ENCODE results near the gene ZNF83. TPM values are rescaled to one million over a fixed set of nuclear protein-coding genes. Genes with fewer than 3 reads are reported as not detected.
"Not testable (repeated sequence)": the region's sequence is repeated elsewhere in the genome, so short reads cannot be mapped to it uniquely, and the experiment has no call there.

Gene ZNF83
- total RNA-seq, 1 donor from 2014 or later: 37.8 TPM

GRCh38 chr19:52602941-52603340, 35.2 kb downstream of the ZNF83 start:
- no peak for DNase-seq (ENCODE audit: low spot score)
- TF ChIP-seq, protein P1, sequence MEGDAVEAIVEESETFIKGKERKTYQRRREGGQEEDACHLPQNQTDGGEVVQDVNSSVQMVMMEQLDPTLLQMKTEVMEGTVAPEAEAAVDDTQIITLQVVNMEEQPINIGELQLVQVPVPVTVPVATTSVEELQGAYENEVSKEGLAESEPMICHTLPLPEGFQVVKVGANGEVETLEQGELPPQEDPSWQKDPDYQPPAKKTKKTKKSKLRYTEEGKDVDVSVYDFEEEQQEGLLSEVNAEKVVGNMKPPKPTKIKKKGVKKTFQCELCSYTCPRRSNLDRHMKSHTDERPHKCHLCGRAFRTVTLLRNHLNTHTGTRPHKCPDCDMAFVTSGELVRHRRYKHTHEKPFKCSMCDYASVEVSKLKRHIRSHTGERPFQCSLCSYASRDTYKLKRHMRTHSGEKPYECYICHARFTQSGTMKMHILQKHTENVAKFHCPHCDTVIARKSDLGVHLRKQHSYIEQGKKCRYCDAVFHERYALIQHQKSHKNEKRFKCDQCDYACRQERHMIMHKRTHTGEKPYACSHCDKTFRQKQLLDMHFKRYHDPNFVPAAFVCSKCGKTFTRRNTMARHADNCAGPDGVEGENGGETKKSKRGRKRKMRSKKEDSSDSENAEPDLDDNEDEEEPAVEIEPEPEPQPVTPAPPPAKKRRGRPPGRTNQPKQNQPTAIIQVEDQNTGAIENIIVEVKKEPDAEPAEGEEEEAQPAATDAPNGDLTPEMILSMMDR (IDR thresholded peaks at IDR 0.05): no peak

GRCh38 chr19:52601974-52602366, 36.2 kb downstream of the ZNF83 start:
- not testable (repeated sequence) for H3K36me3 Mint-ChIP-seq (ENCODE audit: low read depth); H3K27me3 Mint-ChIP-seq (ENCODE audit: low read depth)

More at GRCh38 chr19:52602941-52603340, 35.2 kb downstream of the ZNF83 start:
- Mint-ChIP-seq H3K27me3 (ENCODE audit: low read depth) (no peaks in the 10 kb centered on the region), H3K9me3 (ENCODE audit: low read depth) (peaks cover 4% of the 10 kb centered on the region), H3K4me3 (ENCODE audit: unreplicated experiment) (no peak overlapping the region), H3K27ac (ENCODE audit: unreplicated experiment) (peak overlapping the region; percentile 32), H3K36me3 (ENCODE audit: low read depth) (peaks cover 2% of the 10 kb centered on the region), H3K4me1 (ENCODE audit: low read depth) (peaks cover 21% of the 10 kb centered on the region)

GRCh38 chr19:52601025-52601973, 36.9 kb downstream of the ZNF83 start:
- peaks cover 12% of the 10 kb centered on the region for H3K9me3 Mint-ChIP-seq (ENCODE audit: low read depth)
- H3K27me3 Mint-ChIP-seq (ENCODE audit: low read depth): no peaks in the 10 kb centered on the region
- peaks cover 15% of the 10 kb centered on the region for H3K36me3 Mint-ChIP-seq (ENCODE audit: low read depth)
- peaks cover 21% of the 10 kb centered on the region for H3K4me1 Mint-ChIP-seq (ENCODE audit: low read depth)
- TF ChIP-seq, protein P1 (IDR thresholded peaks at IDR 0.05): peak; percentile 71
- DNase-seq (ENCODE audit: low spot score): peak; percentile 96
- peak overlapping the region; percentile 78 for H3K4me3 Mint-ChIP-seq (ENCODE audit: unreplicated experiment)
- peak overlapping the region; percentile 86 for H3K27ac Mint-ChIP-seq (ENCODE audit: unreplicated experiment)

More at GRCh38 chr19:52601974-52602366, 36.2 kb downstream of the ZNF83 start:
- H3K4me3 Mint-ChIP-seq (ENCODE audit: unreplicated experiment): peak overlapping the region; percentile 78
- TF ChIP-seq, protein P1 (IDR thresholded peaks at IDR 0.05): peak; percentile 61
- not testable (repeated sequence) for H3K9me3 Mint-ChIP-seq (ENCODE audit: low read depth); DNase-seq (ENCODE audit: low spot score)
- H3K27ac Mint-ChIP-seq (ENCODE audit: unreplicated experiment): peak overlapping the region; percentile 53
- H3K4me1 Mint-ChIP-seq (ENCODE audit: low read depth): peaks cover 21% of the 10 kb centered on the region

DNA sequence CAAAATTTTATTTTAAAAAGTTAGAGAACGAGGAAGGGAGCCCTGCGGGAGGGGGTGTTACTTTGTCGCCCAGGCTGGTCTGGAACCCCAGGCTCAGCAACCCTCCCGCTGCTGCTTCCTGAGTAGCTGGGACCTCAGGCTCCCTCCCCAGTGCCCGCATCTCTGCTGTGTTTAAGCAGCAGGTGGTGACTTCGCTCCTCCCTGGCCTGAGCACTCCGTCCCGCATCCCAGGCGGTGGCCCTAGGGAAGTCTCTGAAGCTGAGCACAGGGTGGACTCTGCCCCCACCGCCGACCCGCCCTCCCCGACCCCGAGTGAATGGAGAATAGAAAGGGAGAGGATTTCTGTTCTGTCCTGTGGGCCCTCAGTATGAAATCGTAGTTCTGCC, 37.5 kb downstream of the ZNF83 start:
- TF ChIP-seq, protein P1 (IDR thresholded peaks at IDR 0.05): no peak
- H3K27ac Mint-ChIP-seq (ENCODE audit: unreplicated experiment): peak overlapping the region; percentile 86
- peak overlapping the region; percentile 78 for H3K4me3 Mint-ChIP-seq (ENCODE audit: unreplicated experiment)
- peaks cover 20% of the 10 kb centered on the region for H3K36me3 Mint-ChIP-seq (ENCODE audit: low read depth)
- H3K27me3 Mint-ChIP-seq (ENCODE audit: low read depth): no peaks in the 10 kb centered on the region
- no peak for DNase-seq (ENCODE audit: low spot score)
- H3K9me3 Mint-ChIP-seq (ENCODE audit: low read depth): peaks cover 15% of the 10 kb centered on the region
- peaks cover 21% of the 10 kb centered on the region for H3K4me1 Mint-ChIP-seq (ENCODE audit: low read depth)

GRCh38 chr19:52599241-52599640, 38.9 kb downstream of the ZNF83 start:
- Mint-ChIP-seq H3K27ac (ENCODE audit: unreplicated experiment) (no peak overlapping the region), H3K4me3 (ENCODE audit: unreplicated experiment) (no peak overlapping the region), H3K36me3 (ENCODE audit: low read depth) (peaks cover 24% of the 10 kb centered on the region), H3K27me3 (ENCODE audit: low read depth) (no peaks in the 10 kb centered on the region), H3K9me3 (ENCODE audit: low read depth) (peaks cover 17% of the 10 kb centered on the region), H3K4me1 (ENCODE audit: low read depth) (peaks cover 21% of the 10 kb centered on the region)
- TF ChIP-seq, protein P1 (IDR thresholded peaks at IDR 0.05): no peak
- DNase-seq (ENCODE audit: low spot score): no peak

- peaks cover 35% of the 10 kb centered on the region for H3K36me3 Mint-ChIP-seq (ENCODE audit: low read depth)
- not testable (repeated sequence) for H3K4me1 Mint-ChIP-seq (ENCODE audit: low read depth); DNase-seq (ENCODE audit: low spot score); H3K27ac Mint-ChIP-seq (ENCODE audit: unreplicated experiment); H3K4me3 Mint-ChIP-seq (ENCODE audit: unreplicated experiment); H3K27me3 Mint-ChIP-seq (ENCODE audit: low read depth)
- peaks cover 17% of the 10 kb centered on the region for H3K9me3 Mint-ChIP-seq (ENCODE audit: low read depth)
These were observed 44.7 kb downstream of the ZNF83 start for GRCh38 chr19:52593441-52593840.

All from chondrocyte (in vitro differentiated cells).